ENCODE results near the gene CKB.

The CKB gene

DNA sequence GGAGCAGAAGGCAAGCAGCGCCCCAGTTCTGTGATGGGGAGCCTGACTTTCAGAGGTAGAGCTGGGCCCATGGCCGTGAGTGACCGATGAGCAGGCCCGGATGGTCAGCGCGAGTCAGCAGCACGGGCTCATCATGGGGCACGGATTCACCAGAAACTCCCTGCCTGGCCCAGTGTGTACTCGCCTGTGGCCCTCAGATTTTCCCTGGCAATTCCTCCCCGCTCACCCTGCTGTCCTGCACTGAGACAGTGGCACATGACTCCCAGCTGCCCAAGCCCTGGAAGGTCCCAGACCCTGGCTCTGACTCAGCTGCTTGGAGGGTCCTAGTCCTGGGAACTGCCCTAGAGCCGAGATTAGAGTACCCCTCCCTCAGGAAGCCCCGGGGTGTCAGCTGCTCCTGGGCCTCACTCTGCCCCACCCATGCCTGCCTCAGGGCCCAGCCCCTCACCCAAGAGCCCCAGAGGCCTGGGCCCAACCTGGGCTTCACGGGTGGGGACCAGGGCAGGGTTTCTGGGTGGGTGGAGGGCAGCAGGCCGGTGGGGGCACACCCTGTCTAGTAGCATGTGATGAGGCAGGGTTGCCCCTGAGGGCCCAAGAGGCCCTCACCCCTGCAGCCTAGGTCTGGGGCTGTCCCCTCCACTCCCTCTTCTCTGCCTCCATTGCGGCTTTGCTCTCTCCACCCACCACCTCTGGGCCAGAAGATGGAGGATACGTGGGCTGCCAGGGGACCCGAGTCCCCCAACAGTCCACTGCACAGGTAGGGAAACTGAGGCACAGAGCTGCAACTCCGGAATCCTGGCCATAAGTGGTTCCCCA is 14.8 kb upstream of the CKB start:
- no peak for DNase-seq

GRCh38 chr14:103536693-103537092 is 14.1 kb upstream of the CKB start:
- DNase-seq, result no peak

DNA sequence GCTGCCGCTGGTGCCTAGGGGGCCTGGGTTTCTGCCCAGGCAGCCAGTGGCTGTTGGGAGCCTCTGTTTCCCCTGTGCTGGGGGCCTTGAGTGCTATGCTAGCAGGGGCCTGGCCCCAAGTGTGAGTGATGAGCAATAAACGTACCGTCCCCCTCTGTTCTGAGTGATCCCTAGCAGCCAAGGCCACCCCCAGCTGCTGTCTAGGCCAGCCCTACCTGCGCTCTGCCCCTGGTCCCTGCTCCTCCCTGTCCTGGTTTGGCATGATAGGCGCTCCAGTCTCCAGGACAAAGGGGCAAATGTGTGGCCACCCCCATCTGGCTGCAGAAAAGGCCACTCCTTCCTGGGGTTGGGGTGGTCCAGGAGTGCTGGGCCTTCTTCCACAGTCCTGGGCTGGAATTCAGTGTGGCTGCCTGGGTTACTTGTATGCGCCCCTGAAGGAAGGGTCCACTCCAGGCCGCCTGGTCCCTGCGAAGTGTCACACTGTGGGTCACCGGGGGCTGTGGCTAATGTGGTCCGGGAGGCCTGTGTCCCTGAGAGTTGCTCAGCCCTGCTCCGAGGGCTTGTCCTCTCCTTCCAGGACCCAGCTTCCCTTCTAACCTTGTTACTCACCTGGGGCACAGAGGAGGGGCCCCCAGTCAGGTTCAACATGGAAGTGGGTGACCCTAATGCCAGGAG is 13.4 kb upstream of the CKB start:
- DNase-seq, result no peak

GRCh38 chr14:103535081-103535890 is 12.7 kb upstream of the CKB start:
- DNase-seq, result no peak

GRCh38 chr14:103534576-103535061 is 12.0 kb upstream of the CKB start:
- DNase-seq, result no peak

GRCh38 chr14:103533999-103534575 is 11.5 kb upstream of the CKB start:
- no peak for DNase-seq

DNA sequence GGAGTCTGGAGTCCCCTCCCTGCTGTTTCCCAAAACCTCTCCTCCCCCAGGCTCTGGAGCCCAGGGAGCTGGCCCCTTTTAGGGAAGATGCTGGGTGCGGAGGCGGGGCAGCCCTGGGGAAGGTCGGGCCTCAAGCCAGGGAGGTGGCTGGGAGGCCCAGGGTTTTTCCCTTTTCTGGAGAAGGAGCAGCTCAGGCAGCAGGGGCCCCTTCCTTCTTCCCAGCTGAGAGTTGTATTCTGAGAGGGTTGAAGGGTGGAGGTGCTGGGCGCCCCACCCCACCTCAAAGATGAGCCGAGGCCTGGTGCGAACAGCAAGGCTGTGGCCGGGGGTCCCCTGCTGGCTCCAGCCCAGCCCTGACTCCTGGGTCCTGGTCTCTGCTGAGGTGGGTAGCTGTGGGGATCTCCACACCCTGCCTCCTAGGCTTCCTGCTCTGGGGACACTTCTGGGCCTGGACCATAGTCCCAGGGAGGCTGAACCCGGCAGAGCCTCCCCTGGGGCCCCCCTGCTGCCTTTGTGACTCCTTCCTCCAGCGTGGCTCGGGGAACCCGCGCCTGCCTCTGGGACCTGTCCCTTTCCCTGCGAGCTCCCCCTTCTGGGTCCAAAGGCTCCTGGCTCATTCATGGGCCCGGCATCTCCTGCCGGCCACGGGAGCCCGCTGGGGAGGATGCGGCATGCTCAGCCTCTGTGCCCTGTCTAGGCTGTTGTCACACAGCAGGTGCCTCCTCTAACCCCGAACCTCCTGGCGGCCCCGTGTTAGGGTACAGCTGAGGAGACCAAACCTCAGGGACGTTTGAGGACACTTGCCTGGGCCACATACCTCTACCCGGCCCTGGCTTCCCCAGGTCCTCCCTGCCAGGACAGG is 10.7 kb upstream of the CKB start:
- DNase-seq, result no peak

GRCh38 chr14:103532216-103533136 is 9.8 kb upstream of the CKB start:
- no peak for DNase-seq

GRCh38 chr14:103531421-103532215 is 9.0 kb upstream of the CKB start:
- DNase-seq, result no peak

DNA sequence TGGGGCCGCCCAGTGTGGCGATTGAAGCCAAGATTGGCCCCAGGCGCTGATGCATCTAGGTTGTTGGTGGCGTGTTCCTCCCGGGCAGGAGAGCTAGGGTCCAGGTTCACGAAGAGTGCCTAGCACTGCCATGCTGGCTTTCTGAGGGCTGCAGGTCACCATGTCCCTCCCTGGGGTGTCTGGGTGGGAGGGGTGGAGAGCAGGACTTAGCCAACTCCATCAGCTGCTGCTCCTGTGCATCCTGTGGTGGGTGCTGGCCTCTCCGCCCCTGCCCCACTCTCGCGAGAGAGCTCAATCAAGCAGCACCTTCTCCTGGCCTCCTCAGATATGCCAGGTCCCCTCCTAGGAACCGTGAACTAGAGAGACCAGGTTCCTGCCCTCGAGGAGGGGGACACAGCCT is 8.2 kb upstream of the CKB start:
- no peak for DNase-seq

GRCh38 chr14:103530390-103530789 is 7.8 kb upstream of the CKB start:
- DNase-seq, result peak; percentile 71

DNA sequence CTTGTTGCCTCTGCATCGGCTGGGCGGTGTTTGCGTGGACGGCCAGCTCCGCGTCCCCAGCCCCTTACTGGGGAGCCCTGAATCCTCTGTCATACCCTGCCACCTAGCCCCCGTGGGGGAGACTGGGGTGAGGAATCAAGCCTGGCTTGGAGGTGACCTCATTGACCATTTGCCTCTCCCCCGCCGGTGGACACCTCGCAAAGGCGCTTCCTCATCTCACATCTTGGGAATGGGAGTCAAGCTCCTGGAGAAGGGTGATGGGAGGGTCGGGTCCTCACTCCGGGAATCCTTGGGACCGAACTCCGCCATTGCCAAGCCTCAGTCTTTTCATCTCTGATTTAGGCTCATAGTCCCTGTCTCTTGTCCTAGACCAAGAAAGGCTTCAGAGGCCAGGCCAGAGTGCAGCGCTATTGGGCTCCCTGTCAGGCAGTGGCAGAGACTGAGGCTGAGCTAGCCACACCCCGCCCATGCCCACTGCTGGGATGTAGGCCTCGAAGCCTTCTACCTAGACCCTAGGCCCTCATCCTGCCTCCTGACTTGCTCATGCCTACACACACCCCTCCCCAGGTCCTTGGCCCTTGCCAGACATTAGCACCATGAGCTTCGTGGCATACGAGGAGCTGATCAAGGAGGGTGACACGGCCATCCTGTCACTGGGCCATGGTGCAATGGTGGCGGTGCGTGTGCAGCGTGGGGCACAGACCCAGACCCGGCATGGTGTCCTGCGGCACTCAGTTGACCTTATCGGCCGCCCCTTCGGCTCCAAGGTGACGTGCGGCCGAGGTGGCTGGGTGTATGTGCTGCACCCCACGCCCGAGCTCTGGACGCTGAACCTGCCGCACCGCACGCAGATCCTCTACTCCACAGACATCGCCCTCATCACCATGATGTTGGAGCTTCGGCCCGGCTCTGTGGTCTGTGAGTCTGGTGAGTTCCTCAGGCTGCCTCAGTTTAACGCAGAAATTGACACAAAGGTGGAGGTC is 7.0 kb upstream of the CKB start:
- no peak for DNase-seq

DNA sequence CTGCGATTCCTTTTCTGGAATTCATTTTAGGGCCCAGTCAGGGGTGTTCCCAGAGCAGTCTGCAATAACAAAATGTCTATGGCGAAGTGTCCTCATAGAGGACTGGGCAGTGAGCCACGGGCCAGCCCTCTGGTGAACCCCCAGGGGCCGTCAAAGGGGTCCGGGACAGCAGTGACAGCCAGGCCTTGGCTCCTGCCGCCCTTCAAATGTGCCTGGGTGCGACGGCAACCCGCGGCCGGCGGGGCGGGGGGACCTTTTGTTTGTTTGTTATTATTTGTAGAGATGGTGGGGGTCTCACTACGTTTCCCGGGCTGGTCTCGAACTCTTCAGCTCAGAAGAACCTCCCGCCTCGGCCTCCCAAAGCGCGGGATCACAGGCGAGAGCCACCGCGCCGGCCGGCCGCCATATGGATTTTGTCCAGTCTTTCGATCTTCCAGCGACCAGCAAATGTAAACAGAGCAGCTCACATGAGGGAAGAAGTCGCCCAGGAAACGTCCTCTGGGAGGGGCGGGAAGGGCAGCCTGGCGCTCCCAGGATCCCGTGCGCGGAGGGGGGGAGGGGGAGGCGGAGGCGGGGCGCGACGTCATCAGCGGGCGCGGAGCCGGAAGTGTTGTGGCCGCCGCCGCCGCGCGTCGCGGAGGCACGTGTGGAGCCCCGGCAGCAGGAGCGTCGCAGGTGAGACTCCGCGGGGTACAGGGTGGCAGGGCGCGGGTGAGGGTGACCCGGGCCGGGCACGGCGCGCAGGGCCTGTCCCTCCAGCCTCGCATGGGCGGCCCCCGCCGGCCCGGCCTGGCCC is 6.2 kb upstream of the CKB start, which contains the start of gene TRMT61A:
Gene TRMT61A, plus strand, starts transcription at position 610 of the 796 bp plus-strand sequence. CDS start 783 bp downstream, outside the sequence.
- peak; percentile 88 for DNase-seq

- DNase-seq, result no peak
Observed at GRCh38 chr14:103528146-103528586, 5.5 kb upstream of the CKB start.

- DNase-seq, result no peak
Observed at GRCh38 chr14:103527408-103528145, 4.9 kb upstream of the CKB start.

DNA sequence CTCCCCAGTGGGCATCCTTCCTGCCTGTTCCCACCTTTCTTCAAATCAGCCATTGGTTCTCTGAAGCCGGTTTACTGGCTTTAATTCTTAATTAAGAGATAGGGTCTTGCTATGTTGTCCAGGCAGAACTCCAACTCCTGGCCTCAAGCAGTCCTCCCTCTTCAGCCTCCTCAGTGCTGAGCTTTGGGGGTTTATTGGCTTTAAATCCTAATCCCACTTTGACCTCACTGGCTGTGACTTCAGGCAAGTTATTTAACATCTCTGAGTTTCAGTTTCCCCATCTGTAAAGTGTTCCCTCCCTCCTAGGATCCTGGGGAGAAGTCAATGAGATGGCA is 4.3 kb upstream of the CKB start:
- no peak for DNase-seq
